MCF 10A (cell line): ENCODE data around the gene ZNF384. TPM values are rescaled to one million over a fixed set of nuclear protein-coding genes. Genes with fewer than 3 reads are reported as not detected.

Source experiments
- BruUV-seq: library from RNA; stranded (reverse); fragments of 400-500 nt; replicated peaks from 2 replicates; lab custom pipeline; 2021; lab: Mats Ljungman, UMichigan
- CTCF ChIA-PET: fragments of 300-600 bp; sonication (Branson Sonifier 250); formaldehyde crosslinking; extraction: SDS; loops from one replicate; lab custom pipeline; 2021; ENCODE audit warnings: antibody characterized with exemption, inconsistent platforms; lab: Yijun Ruan, JAX
- POLR2A ChIA-PET: fragments of 300-600, 350-650 bp; sonication (Branson Sonifier 250); formaldehyde crosslinking; extraction: SDS; loops from one replicate; lab custom pipeline; 2020; ENCODE audit warnings: antibody characterized with exemption, inconsistent platforms; lab: Yijun Ruan, JAX
- DNase-seq: peaks from one replicate; pipeline ENCODE4 v3.0.0-alpha.2; 2018; ENCODE audit not compliant: unreplicated experiment
- H3K27ac Mint-ChIP-seq: one replicate; pipeline ENCODE4 v1.8.0; 2022; ENCODE audit warnings: mild to moderate bottlenecking, low read depth, mixed read lengths; ENCODE audit not compliant: unreplicated experiment
- H3K27me3 Mint-ChIP-seq: one replicate; pipeline ENCODE4 v1.8.0; 2022; ENCODE audit warnings: mixed read lengths; ENCODE audit not compliant: insufficient read depth, unreplicated experiment
- H3K36me3 Mint-ChIP-seq: one replicate; pipeline ENCODE4 v1.8.0; 2022; ENCODE audit warnings: mild to moderate bottlenecking, moderate library complexity, mixed read lengths; ENCODE audit not compliant: insufficient read depth, unreplicated experiment
- H3K4me1 Mint-ChIP-seq: one replicate; pipeline ENCODE4 v1.8.0; 2022; ENCODE audit warnings: mixed read lengths; ENCODE audit not compliant: insufficient read depth, unreplicated experiment
- H3K4me3 Mint-ChIP-seq: one replicate; pipeline ENCODE4 v1.8.0; 2022; ENCODE audit warnings: mild to moderate bottlenecking, moderate library complexity, mixed read lengths; ENCODE audit not compliant: unreplicated experiment
- H3K9me3 Mint-ChIP-seq: one replicate; pipeline ENCODE4 v1.8.0; 2022; ENCODE audit warnings: mixed read lengths; ENCODE audit not compliant: unreplicated experiment
- intact Hi-C: fragments of 100-400 bp; cut with micrococcal nuclease; formaldehyde crosslinking; loops from 2 replicates; pipeline ENCODE4 v1.14.1; 2022
- total RNA-seq: library from RNA; stranded (reverse); gene quantifications from 2 replicates; pipeline ENCODE4 v1.2.3, GENCODE V29; 2022
- TF ChIP-seq, protein P1 (sequence below): fragments of 200-600 bp; IDR thresholded peaks from one replicate; pipeline ENCODE4 v1.8.0; 2022; ENCODE audit warnings: antibody characterized with exemption, mild to moderate bottlenecking; ENCODE audit not compliant: unreplicated experiment

ZNF384 gene
- total RNA-seq, 1 experiment from 2014 or later: 62.8 TPM

DNA sequence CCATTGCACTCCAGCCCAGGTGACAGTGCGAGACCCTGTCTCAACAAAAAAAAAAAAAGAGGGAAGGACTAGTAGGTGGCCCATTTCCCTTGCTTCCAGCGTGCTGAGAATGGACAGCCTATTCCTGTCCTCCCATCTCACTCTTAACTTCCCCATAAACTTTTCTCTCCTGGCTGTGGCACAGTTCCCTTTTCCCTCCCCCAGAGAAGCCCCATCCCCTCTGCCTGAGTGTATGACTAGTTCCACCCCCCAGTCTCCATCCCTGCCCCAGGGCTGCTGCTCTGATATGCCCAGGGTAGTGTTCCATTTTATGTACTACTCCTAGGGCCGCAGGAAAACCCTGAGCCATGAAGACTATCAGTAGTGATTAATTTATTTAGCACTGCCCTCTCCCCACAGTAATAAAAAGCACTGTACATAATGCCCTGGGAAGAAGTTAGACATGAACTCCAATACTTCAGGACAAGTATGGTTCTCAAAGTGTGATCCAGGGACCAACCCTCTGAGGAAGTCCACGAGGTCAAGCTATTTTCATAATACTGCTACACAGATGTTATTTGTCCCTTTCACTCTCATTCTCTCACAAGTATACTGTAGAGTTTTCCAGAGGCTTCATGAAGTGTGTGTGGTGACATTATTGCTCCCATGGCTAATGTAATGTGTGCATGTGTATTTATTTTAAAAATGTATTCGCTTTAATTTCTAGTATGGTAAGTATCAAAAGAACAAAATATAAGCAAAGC, 70.5 kb downstream of the ZNF384 start:
- Mint-ChIP-seq H3K36me3 (no peaks in the 10 kb centered on the region), H3K4me3 (no peak overlapping the region), H3K27me3 (no peaks in the 10 kb centered on the region), H3K27ac (no peak overlapping the region), H3K4me1 (peaks cover 12% of the 10 kb centered on the region), H3K9me3 (no peaks in the 10 kb centered on the region)
- BruUV-seq: no TSS peak
- intact Hi-C loops: no loop called here
- ChIA-PET CTCF (interaction anchor here (0.6 to 1.8 kb wide), 15 partner anchors 9 to 254 kb away, joined by 3 to 10 read pairs (median 3); partner anchors contain the start of genes COPS7A, LPAR5, SPSB2 and ZNF384), POLR2A (no interaction called here)
- TF ChIP-seq, protein P1, sequence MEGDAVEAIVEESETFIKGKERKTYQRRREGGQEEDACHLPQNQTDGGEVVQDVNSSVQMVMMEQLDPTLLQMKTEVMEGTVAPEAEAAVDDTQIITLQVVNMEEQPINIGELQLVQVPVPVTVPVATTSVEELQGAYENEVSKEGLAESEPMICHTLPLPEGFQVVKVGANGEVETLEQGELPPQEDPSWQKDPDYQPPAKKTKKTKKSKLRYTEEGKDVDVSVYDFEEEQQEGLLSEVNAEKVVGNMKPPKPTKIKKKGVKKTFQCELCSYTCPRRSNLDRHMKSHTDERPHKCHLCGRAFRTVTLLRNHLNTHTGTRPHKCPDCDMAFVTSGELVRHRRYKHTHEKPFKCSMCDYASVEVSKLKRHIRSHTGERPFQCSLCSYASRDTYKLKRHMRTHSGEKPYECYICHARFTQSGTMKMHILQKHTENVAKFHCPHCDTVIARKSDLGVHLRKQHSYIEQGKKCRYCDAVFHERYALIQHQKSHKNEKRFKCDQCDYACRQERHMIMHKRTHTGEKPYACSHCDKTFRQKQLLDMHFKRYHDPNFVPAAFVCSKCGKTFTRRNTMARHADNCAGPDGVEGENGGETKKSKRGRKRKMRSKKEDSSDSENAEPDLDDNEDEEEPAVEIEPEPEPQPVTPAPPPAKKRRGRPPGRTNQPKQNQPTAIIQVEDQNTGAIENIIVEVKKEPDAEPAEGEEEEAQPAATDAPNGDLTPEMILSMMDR: no peak
- no peak for DNase-seq

Other genes starting within 250 kb of the ZNF384 start
- not detected in 2 replicates for gene CD27, start 244.4 kb downstream of the ZNF384 start, total RNA-seq
- gene TAPBPL, start 237.3 kb downstream of the ZNF384 start, total RNA-seq: 8.1 and 9.3 TPM in 2 replicates
- gene VAMP1, start 218.7 kb downstream of the ZNF384 start, total RNA-seq: 2.5 and 2.9 TPM in 2 replicates
- 230 and 314 TPM in 2 replicates for gene MRPL51, start 196.1 kb downstream of the ZNF384 start, total RNA-seq
- gene NCAPD2, start 195.3 kb downstream of the ZNF384 start, total RNA-seq: 31.9 and 52.0 TPM in 2 replicates
- gene GAPDH, start 154.9 kb downstream of the ZNF384 start, total RNA-seq: 2,995 and 4,097 TPM in 2 replicates
- 0.49 and 1.1 TPM in 2 replicates for gene IFFO1, start 133.3 kb downstream of the ZNF384 start, total RNA-seq
- 97.1 and 108 TPM in 2 replicates for gene NOP2, start 121.1 kb downstream of the ZNF384 start, total RNA-seq
- 135 and 151 TPM in 2 replicates for gene CHD4, start 82.0 kb downstream of the ZNF384 start, total RNA-seq
- gene LPAR5, start 53.4 kb downstream of the ZNF384 start, total RNA-seq: 2.5 and 2.7 TPM in 2 replicates
- gene ACRBP, start 41.9 kb downstream of the ZNF384 start, total RNA-seq: 0.30 and 2.5 TPM in 2 replicates
- gene ING4, start 26.3 kb downstream of the ZNF384 start, total RNA-seq: 15.2 and 16.1 TPM in 2 replicates
- gene PIANP, start 11.4 kb upstream of the ZNF384 start, total RNA-seq: not detected in 2 replicates
- 55.5 and 61.3 TPM in 2 replicates for gene COPS7A, start 34.7 kb upstream of the ZNF384 start, total RNA-seq
- gene MLF2, start 63.8 kb upstream of the ZNF384 start, total RNA-seq: 151 and 162 TPM in 2 replicates
- 242 and 284 TPM in 2 replicates for gene PTMS, start 77.0 kb upstream of the ZNF384 start, total RNA-seq
- 0.58 and 1.0 TPM in 2 replicates for gene LAG3, start 83.1 kb upstream of the ZNF384 start, total RNA-seq
- not detected in 2 replicates for gene CD4, start 100.2 kb upstream of the ZNF384 start, total RNA-seq
- gene GPR162, start 132.4 kb upstream of the ZNF384 start, total RNA-seq: not detected in 2 replicates
- 0.47 and 1.3 TPM in 2 replicates for gene P3H3, start 139.0 kb upstream of the ZNF384 start, total RNA-seq
- 0.47 TPM in 1 of 2 replicates, not detected in the other for gene GNB3, start 151.6 kb upstream of the ZNF384 start, total RNA-seq
- 11.7 and 25.5 TPM in 2 replicates for gene CDCA3, start 161.9 kb upstream of the ZNF384 start, total RNA-seq
- gene USP5, start 162.8 kb upstream of the ZNF384 start, total RNA-seq: 62.5 and 80.2 TPM in 2 replicates
- 498 and 549 TPM in 2 replicates for gene TPI1, start 178.2 kb upstream of the ZNF384 start, total RNA-seq
- gene SPSB2, start 183.9 kb upstream of the ZNF384 start, total RNA-seq: 9.2 and 10.8 TPM in 2 replicates
- gene LRRC23, start 215.4 kb upstream of the ZNF384 start, total RNA-seq: 7.5 and 9.1 TPM in 2 replicates
- gene ENO2, start 225.2 kb upstream of the ZNF384 start, total RNA-seq: 0.30 and 2.1 TPM in 2 replicates
- gene ATN1, start 238.6 kb upstream of the ZNF384 start, total RNA-seq: 83.7 and 84.7 TPM in 2 replicates